Measurements from ENCODE around the gene RIOK3. TPM values are rescaled to one million over a fixed set of nuclear protein-coding genes. Genes with fewer than 3 reads are reported as not detected.

RIOK3 gene
- total and polyA plus RNA-seq, 10 of the 15 experiments (the other 5 are each of a cell fraction or from before 2014, with no cell fraction given), result 18.0 to 87.5 (median 53.8) TPM

GRCh38 chr18:23452728-23453679 is at the start of gene RIOK3 (continued):
- TF ChIP-seq POLR2AphosphoS2 (IDR thresholded peaks at IDR 0.05; ENCODE audit: low read depth, low read length), result 0 out of 2 replicates have a peak, but pooled peaks have one; percentile 40
- TF ChIP-seq ASH2L (IDR thresholded peaks at IDR 0.05; ENCODE audit: borderline replicate concordance, low read depth), result 0 out of 2 replicates have a peak, but pooled peaks have one; percentile 59
- TF ChIP-seq, protein P1, sequence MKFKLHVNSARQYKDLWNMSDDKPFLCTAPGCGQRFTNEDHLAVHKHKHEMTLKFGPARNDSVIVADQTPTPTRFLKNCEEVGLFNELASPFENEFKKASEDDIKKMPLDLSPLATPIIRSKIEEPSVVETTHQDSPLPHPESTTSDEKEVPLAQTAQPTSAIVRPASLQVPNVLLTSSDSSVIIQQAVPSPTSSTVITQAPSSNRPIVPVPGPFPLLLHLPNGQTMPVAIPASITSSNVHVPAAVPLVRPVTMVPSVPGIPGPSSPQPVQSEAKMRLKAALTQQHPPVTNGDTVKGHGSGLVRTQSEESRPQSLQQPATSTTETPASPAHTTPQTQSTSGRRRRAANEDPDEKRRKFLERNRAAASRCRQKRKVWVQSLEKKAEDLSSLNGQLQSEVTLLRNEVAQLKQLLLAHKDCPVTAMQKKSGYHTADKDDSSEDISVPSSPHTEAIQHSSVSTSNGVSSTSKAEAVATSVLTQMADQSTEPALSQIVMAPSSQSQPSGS (IDR thresholded peaks at IDR 0.05; ENCODE audit: low read length), result no peak
- no peak for TF ChIP-seq NR2C2 (IDR thresholded peaks at IDR 0.05; ENCODE audit: borderline replicate concordance, control insufficient read depth, insufficient read length, low read depth)
- no peak for TF ChIP-seq FOXK2 (IDR thresholded peaks at IDR 0.05)
- no peak for TF ChIP-seq CBX5 (IDR thresholded peaks at IDR 0.05; ENCODE audit: low read depth)
- no peak for TF ChIP-seq DPF2 (IDR thresholded peaks at IDR 0.05)
- TF ChIP-seq, protein P2, sequence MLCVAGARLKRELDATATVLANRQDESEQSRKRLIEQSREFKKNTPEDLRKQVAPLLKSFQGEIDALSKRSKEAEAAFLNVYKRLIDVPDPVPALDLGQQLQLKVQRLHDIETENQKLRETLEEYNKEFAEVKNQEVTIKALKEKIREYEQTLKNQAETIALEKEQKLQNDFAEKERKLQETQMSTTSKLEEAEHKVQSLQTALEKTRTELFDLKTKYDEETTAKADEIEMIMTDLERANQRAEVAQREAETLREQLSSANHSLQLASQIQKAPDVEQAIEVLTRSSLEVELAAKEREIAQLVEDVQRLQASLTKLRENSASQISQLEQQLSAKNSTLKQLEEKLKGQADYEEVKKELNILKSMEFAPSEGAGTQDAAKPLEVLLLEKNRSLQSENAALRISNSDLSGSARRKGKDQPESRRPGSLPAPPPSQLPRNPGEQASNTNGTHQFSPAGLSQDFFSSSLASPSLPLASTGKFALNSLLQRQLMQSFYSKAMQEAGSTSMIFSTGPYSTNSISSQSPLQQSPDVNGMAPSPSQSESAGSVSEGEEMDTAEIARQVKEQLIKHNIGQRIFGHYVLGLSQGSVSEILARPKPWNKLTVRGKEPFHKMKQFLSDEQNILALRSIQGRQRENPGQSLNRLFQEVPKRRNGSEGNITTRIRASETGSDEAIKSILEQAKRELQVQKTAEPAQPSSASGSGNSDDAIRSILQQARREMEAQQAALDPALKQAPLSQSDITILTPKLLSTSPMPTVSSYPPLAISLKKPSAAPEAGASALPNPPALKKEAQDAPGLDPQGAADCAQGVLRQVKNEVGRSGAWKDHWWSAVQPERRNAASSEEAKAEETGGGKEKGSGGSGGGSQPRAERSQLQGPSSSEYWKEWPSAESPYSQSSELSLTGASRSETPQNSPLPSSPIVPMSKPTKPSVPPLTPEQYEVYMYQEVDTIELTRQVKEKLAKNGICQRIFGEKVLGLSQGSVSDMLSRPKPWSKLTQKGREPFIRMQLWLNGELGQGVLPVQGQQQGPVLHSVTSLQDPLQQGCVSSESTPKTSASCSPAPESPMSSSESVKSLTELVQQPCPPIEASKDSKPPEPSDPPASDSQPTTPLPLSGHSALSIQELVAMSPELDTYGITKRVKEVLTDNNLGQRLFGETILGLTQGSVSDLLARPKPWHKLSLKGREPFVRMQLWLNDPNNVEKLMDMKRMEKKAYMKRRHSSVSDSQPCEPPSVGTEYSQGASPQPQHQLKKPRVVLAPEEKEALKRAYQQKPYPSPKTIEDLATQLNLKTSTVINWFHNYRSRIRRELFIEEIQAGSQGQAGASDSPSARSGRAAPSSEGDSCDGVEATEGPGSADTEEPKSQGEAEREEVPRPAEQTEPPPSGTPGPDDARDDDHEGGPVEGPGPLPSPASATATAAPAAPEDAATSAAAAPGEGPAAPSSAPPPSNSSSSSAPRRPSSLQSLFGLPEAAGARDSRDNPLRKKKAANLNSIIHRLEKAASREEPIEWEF (IDR thresholded peaks at IDR 0.05; ENCODE audit: insufficient replicate concordance, low read depth, low read length), result no peak
- TF ChIP-seq SMAD5 (IDR thresholded peaks at IDR 0.05; ENCODE audit: low read depth), result peak; percentile 69; the same call in 1 of the 2 replicates
- TF ChIP-seq IRF3 (IDR thresholded peaks at IDR 0.05), result no peak
- TF ChIP-seq, protein P3, sequence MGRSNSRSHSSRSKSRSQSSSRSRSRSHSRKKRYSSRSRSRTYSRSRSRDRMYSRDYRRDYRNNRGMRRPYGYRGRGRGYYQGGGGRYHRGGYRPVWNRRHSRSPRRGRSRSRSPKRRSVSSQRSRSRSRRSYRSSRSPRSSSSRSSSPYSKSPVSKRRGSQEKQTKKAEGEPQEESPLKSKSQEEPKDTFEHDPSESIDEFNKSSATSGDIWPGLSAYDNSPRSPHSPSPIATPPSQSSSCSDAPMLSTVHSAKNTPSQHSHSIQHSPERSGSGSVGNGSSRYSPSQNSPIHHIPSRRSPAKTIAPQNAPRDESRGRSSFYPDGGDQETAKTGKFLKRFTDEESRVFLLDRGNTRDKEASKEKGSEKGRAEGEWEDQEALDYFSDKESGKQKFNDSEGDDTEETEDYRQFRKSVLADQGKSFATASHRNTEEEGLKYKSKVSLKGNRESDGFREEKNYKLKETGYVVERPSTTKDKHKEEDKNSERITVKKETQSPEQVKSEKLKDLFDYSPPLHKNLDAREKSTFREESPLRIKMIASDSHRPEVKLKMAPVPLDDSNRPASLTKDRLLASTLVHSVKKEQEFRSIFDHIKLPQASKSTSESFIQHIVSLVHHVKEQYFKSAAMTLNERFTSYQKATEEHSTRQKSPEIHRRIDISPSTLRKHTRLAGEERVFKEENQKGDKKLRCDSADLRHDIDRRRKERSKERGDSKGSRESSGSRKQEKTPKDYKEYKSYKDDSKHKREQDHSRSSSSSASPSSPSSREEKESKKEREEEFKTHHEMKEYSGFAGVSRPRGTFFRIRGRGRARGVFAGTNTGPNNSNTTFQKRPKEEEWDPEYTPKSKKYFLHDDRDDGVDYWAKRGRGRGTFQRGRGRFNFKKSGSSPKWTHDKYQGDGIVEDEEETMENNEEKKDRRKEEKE (IDR thresholded peaks at IDR 0.05), result no peak
- TF ChIP-seq CHD4 (IDR thresholded peaks at IDR 0.05), result no peak
- TF ChIP-seq SUPT20H (IDR thresholded peaks at IDR 0.05; ENCODE audit: borderline replicate concordance, control insufficient read depth, low read depth, low read length), result no peak
- no peak for TF ChIP-seq E2F8 (IDR thresholded peaks at IDR 0.05; ENCODE audit: low read depth, partially characterized antibody)

All from GM12878 (cell line).